Testis (tissue), 2 donors: ENCODE measurements around the gene PDGFB.

ENCODE experiments used
- CTCF ChIP-seq, 3 experiments: fragments of 450-650 bp in 2 of 3; fragments of 200-600 bp in 1 of 3; sonication (generic) in 1 of 3; IDR thresholded peaks; one replicate each; pipeline ENCODE4 v1.5.1; 2016 to 2019; ENCODE audit warnings: antibody characterized with exemption in 3 of 3, mild to moderate bottlenecking in 2 of 3, moderate library complexity in 1 of 3
- POLR2A ChIP-seq: fragments of 450-650 bp; IDR thresholded peaks from one replicate; pipeline ENCODE4 v1.6.1; 2017; ENCODE audit warnings: antibody characterized with exemption, mild to moderate bottlenecking, moderate library complexity

GRCh38 chr22:39284983-39285382 is 40.2 kb upstream of the PDGFB start:
- no peak for TF ChIP-seq CTCF (IDR thresholded peaks at IDR 0.05)
- TF ChIP-seq POLR2A: no peak
